Subcutaneous abdominal adipose tissue (tissue), 5 donors: Measurements from ENCODE around the gene CACNA1B.

Experiments used
- H3K27ac ChIP-seq: one replicate; pipeline ENCODE4 v1.7.0; 2013; ENCODE audit warnings: low read depth, mild to moderate bottlenecking, inconsistent platforms, low read length, moderate library complexity
- H3K27me3 ChIP-seq, 5 donors: one replicate each; pipeline ENCODE4 v1.7.0; 2013; ENCODE audit warnings: low read length in 5 of 5, inconsistent platforms in 1 of 5; ENCODE audit not compliant: control insufficient read depth in 5 of 5, insufficient read depth in 4 of 5
- H3K36me3 ChIP-seq, 5 donors: one replicate each; pipeline ENCODE4 v1.7.0; 2013; ENCODE audit warnings: low read length in 5 of 5; ENCODE audit not compliant: control insufficient read depth in 5 of 5, insufficient read depth in 5 of 5
- H3K4me1 ChIP-seq, 5 donors: one replicate each; pipeline ENCODE4 v1.7.0; 2013; ENCODE audit warnings: low read length in 5 of 5, mild to moderate bottlenecking in 3 of 5, moderate library complexity in 1 of 5; ENCODE audit not compliant: control insufficient read depth in 5 of 5, insufficient read depth in 5 of 5
- H3K4me3 ChIP-seq, 5 donors: one replicate each; pipeline ENCODE4 v1.7.0; 2013; ENCODE audit warnings: low read length in 5 of 5, low read depth in 1 of 5
- H3K9ac ChIP-seq, 5 donors: one replicate each; pipeline ENCODE4 v1.7.0; 2013; ENCODE audit warnings: low read length in 5 of 5, mild to moderate bottlenecking in 4 of 5, moderate library complexity in 3 of 5
- H3K9me3 ChIP-seq, 5 donors: one replicate each; pipeline ENCODE4 v1.7.0; 2013; ENCODE audit warnings: low read length in 5 of 5; ENCODE audit not compliant: control insufficient read depth in 5 of 5
- donor health status: healthy.
- donor health status: healthy.
- donor health status: healthy.
- donor health status: healthy.
- donor health status: healthy.

Gene CACNA1B

GRCh38 chr9:137960496-137960895 lies 82.9 kb downstream of the CACNA1B start:
- Histone ChIP-seq H3K9ac (no peak overlapping the region), H3K9me3 (peaks cover 0 to 7% (median 0%) of the 10 kb centered on the region in 5 donors), H3K4me1 (no peaks in the 10 kb centered on the region), H3K4me3 (no peak overlapping the region), H3K27ac (no peak overlapping the region), H3K27me3 (peaks cover 0 to 5% (median 0%) of the 10 kb centered on the region in 5 donors), H3K36me3 (no peaks in the 10 kb centered on the region)

- Histone ChIP-seq H3K27me3 (peaks cover 0 to 10% (median 0%) of the 10 kb centered on the region in 5 donors), H3K36me3 (no peaks in the 10 kb centered on the region), H3K9ac (no peak overlapping the region), H3K9me3 (peaks cover 0 to 7% (median 0%) of the 10 kb centered on the region in 5 donors), H3K4me1 (no peaks in the 10 kb centered on the region), H3K27ac (no peak overlapping the region), H3K4me3 (no peak overlapping the region)
These were observed 85.9 kb downstream of the CACNA1B start for GRCh38 chr9:137963525-137963924.

GRCh38 chr9:137965177-137965795 lies 87.7 kb downstream of the CACNA1B start:
- peaks cover 0 to 7% (median 0%) of the 10 kb centered on the region in 5 donors for H3K9me3 ChIP-seq
- H3K4me3 ChIP-seq, result no peak overlapping the region
- no peaks in the 10 kb centered on the region for H3K36me3 ChIP-seq
- peaks cover 0 to 14% (median 5%) of the 10 kb centered on the region in 5 donors for H3K27me3 ChIP-seq
- H3K27ac ChIP-seq, result no peak overlapping the region
- no peak overlapping the region for H3K9ac ChIP-seq
- no peaks in the 10 kb centered on the region for H3K4me1 ChIP-seq

- Histone ChIP-seq H3K27me3 (peaks cover 0 to 24% (median 10%) of the 10 kb centered on the region in 5 donors), H3K4me3 (no peak overlapping the region), H3K27ac (no peak overlapping the region), H3K4me1 (no peaks in the 10 kb centered on the region), H3K9ac (no peak overlapping the region), H3K36me3 (no peaks in the 10 kb centered on the region), H3K9me3 (peaks cover 0 to 7% (median 0%) of the 10 kb centered on the region in 5 donors)
These were observed 89.8 kb downstream of the CACNA1B start for GRCh38 chr9:137967280-137967953.

GRCh38 chr9:137968235-137968634 lies 90.7 kb downstream of the CACNA1B start:
- Histone ChIP-seq H3K9ac (no peak overlapping the region), H3K4me1 (no peaks in the 10 kb centered on the region), H3K27me3 (peaks cover 0 to 32% (median 10%) of the 10 kb centered on the region in 5 donors), H3K27ac (no peak overlapping the region), H3K9me3 (peaks cover 0 to 3% (median 0%) of the 10 kb centered on the region in 5 donors), H3K36me3 (no peaks in the 10 kb centered on the region), H3K4me3 (no peak overlapping the region)

- no peak overlapping the region for H3K4me3 ChIP-seq
- no peak overlapping the region for H3K9ac ChIP-seq
- H3K27ac ChIP-seq, result no peak overlapping the region
- H3K36me3 ChIP-seq, result no peaks in the 10 kb centered on the region
- H3K4me1 ChIP-seq, result no peaks in the 10 kb centered on the region
- H3K27me3 ChIP-seq, result peaks cover 0 to 35% (median 10%) of the 10 kb centered on the region in 5 donors
- no peaks in the 10 kb centered on the region for H3K9me3 ChIP-seq
These were observed 91.4 kb downstream of the CACNA1B start for GRCh38 chr9:137969008-137969407.

GRCh38 chr9:137969685-137970084 lies 92.1 kb downstream of the CACNA1B start:
- no peak overlapping the region for H3K27ac ChIP-seq
- no peaks in the 10 kb centered on the region for H3K9me3 ChIP-seq
- no peaks in the 10 kb centered on the region for H3K4me1 ChIP-seq
- peaks cover 0 to 38% (median 12%) of the 10 kb centered on the region in 5 donors for H3K27me3 ChIP-seq
- no peaks in the 10 kb centered on the region for H3K36me3 ChIP-seq
- H3K4me3 ChIP-seq, result no peak overlapping the region
- H3K9ac ChIP-seq, result no peak overlapping the region

- Histone ChIP-seq H3K36me3 (no peaks in the 10 kb centered on the region), H3K9me3 (no peaks in the 10 kb centered on the region), H3K27ac (no peak overlapping the region), H3K4me3 (no peak overlapping the region), H3K4me1 (no peaks in the 10 kb centered on the region), H3K9ac (no peak overlapping the region), H3K27me3 (peaks cover 0 to 42% (median 12%) of the 10 kb centered on the region in 5 donors)
These were observed 92.5 kb downstream of the CACNA1B start for GRCh38 chr9:137970098-137970497.

GRCh38 chr9:137970686-137971476 lies 93.3 kb downstream of the CACNA1B start:
- H3K9me3 ChIP-seq, result no peaks in the 10 kb centered on the region
- no peak overlapping the region for H3K4me3 ChIP-seq
- H3K27me3 ChIP-seq, result peaks cover 0 to 47% (median 12%) of the 10 kb centered on the region in 5 donors
- no peak overlapping the region for H3K27ac ChIP-seq
- no peaks in the 10 kb centered on the region for H3K4me1 ChIP-seq
- H3K9ac ChIP-seq, result no peak overlapping the region
- H3K36me3 ChIP-seq, result no peaks in the 10 kb centered on the region
